Measurements from ENCODE around the gene EEPD1. TPM values are rescaled to one million over a fixed set of nuclear protein-coding genes. Genes with fewer than 3 reads are reported as not detected.

Gene EEPD1
- total and polyA plus RNA-seq, 11 donors, result 3.7 to 12.2 (median 7.7) TPM

GRCh38 chr7:36348771-36349170 is 195.7 kb downstream of the EEPD1 start:
- Histone ChIP-seq H3K36me3 (no peaks in the 10 kb centered on the region), H3K9me3 (no peaks in the 10 kb centered on the region), H3K27me3 (no peaks in the 10 kb centered on the region), H3K4me3 (no peak overlapping the region), H3K4me1 (no peaks in the 10 kb centered on the region), H3K27ac (no peak overlapping the region)
- no peak for TF ChIP-seq POLR2A (IDR thresholded peaks at IDR 0.05)
- no peak for TF ChIP-seq CTCF (IDR thresholded peaks at IDR 0.05)
- 92 to 96% (median 94%) methylated on average over 3 of the region's 3 CpGs for WGBS, 4 donors
- intact Hi-C loops (cut with DNase I), result no loop called here
- ATAC-seq, result no peak
- DNase-seq, result no peak

GRCh38 chr7:36349626-36350025 is 196.6 kb downstream of the EEPD1 start:
- WGBS, 4 donors, result 90 to 97% (median 93%) methylated on average over 2 of the region's 2 CpGs
- ATAC-seq, result no peak
- H3K36me3 ChIP-seq, result no peaks in the 10 kb centered on the region
- no peak overlapping the region for H3K27ac ChIP-seq
- TF ChIP-seq POLR2A (IDR thresholded peaks at IDR 0.05), result no peak
- no peak for TF ChIP-seq CTCF (IDR thresholded peaks at IDR 0.05)
- H3K9me3 ChIP-seq, result no peaks in the 10 kb centered on the region
- intact Hi-C loops (cut with DNase I), result no loop called here
- H3K27me3 ChIP-seq, result no peaks in the 10 kb centered on the region
- no peak overlapping the region for H3K4me3 ChIP-seq
- DNase-seq, result no peak
- H3K4me1 ChIP-seq, result no peaks in the 10 kb centered on the region

Other genes with a start within 250 kb of the EEPD1 start
- gene ANLN, start 236.6 kb downstream of the EEPD1 start, total RNA-seq, result 10 to 100 TPM in 1 of 9 donors, 1 to 10 TPM in 6, under 1 TPM in 2; 0.83 to 30.7 (median 1.5) TPM
- under 1 TPM; 0.08 to 0.62 TPM for gene ANLN, start 236.6 kb downstream of the EEPD1 start, polyA plus RNA-seq